ENCODE measurements around the gene APBA2.

APBA2 gene

DNA sequence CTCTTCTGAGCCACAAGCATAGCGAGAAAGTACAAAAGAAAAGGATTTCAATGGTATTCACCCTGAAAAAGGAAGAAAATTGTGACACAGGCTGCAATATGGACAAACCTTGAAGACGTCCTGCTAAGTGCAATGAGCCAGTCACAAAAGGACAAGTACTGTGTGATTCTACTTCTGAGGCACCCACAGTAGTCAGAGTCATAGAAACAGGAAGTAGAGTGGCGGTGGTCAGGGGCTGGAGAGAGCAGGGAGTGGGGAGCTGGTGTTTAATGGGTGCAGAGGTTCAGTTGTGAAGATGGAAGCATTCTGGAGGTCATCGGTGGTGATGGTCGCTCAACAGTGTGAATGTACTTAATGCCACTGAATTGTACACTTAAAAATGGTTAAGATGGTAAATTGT lies 180.5 kb downstream of the APBA2 start:
- no peak for DNase-seq

DNA sequence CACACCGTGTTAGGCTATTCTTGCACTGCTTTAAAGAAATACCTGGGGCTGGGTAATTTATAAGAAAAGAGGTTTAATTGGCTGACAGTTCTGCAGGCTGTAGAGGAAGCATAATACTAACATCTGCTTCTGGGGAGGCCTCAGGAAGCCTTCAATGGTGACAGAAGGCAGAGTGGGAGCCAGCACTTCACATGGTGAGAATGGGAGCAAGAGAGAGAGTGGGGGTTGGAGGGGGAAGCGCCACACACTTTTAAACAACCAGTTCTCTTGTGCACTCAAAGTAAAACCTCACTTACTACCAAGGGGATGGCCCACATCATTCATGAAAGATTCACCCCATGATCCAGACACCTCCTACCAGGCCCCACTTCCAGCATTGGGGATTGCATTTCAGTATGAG lies 181.1 kb downstream of the APBA2 start:
- DNase-seq: no peak

DNA sequence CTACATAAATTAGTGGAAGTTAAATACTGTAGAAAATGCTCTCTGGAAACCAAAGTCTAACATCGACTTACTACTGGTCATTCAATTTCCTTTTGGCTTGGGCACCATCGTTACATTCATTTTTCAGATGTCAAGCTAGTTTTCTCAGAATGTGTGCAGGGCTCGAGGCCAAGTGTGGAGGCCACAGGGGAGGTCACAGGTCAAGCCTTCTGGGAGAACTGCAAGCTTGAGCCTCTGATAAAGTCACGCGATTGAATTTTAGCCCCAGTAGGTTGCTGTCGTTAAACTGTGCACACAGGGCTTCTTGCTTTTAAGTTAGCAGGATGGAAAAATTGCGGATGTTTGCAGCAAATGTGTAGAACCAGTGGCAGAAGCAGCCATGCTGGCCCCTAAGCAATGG lies 182.2 kb downstream of the APBA2 start:
- DNase-seq: no peak

DNA sequence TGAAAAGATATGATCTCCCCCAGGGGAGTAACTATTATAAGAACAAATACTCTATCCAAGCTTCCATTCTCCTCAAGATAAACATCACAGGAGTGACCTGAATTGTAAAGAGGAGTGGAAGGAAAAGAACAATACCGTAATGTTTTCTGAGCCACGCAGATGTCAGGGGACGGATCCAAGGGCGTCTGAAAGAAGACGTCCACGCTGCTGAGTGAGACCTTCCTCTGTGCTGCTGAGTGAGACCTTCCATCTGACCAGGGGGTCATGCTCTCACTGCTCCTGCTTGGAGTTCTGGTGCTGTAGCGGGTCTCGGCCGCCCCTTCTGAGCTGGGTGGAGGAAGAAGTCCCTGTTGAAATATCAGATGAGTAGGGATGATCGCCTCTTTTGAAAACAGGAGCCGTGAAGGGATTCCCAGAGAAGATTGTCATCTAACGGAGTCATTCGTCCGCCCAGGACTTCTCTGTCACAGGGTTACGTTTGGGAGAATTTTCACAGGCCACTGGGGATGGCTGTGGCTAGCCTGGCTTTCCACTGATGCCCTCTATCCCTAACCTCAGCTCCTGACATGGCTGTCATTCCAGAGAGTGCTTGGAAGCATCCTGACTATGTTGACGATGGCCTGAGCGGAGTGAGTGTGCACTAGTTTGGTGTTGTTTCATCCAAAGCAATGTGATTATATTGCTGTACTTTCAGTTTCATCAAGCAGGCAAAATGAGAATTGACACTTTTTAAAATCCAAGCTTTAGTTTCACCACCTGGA lies 184.9 kb downstream of the APBA2 start:
- DNase-seq: no peak

DNA sequence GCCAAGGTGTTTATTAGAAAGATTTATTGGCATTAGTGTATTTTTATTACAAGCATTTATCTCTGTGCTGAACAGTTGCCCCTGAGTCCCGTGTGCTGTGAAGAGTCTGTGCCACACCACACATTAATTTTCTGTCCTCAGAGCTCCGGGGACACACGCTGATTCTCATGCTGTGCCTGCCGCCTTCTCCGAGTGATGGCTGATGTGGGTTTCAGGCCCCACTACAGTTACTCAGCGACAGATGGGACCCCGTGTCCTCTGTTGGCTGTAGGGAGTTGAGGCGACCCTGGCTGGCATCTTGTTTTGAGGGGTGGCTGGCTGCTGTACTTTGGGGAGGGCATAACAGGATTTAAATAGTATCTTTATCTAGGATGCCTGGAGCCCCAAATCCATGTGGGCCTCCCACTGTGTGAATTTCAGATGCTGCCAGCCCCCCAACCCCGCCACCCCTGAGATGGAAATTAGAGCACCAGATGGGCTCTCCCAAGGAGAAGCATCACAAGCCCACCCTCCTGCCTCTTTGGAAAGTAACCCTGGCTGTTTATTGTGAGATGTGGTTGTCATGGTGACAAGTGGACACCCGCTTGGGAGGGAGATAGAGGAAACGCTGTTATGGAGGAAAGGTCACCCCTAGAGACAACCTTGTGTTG lies 185.6 kb downstream of the APBA2 start:
- DNase-seq: no peak

DNA sequence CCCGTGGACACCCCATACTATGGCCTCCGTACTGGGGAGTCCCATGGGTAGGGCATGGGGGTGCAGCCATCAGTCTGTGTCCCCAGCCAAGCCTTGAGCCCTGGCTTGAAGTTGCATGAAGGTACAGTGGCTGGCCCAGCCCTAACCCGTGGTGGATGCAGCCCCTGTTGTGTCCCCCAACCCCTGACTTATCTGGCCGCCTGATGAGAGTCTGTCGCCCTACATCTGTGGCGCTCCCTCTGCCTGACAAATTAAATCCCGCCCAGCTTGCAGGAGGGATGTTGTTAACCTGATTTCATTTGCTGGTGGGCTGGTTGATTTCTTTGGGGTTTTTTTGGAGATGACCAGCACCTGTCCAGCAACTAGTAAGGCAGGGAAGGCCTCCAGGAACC lies 186.1 kb downstream of the APBA2 start:
- no peak for DNase-seq

DNA sequence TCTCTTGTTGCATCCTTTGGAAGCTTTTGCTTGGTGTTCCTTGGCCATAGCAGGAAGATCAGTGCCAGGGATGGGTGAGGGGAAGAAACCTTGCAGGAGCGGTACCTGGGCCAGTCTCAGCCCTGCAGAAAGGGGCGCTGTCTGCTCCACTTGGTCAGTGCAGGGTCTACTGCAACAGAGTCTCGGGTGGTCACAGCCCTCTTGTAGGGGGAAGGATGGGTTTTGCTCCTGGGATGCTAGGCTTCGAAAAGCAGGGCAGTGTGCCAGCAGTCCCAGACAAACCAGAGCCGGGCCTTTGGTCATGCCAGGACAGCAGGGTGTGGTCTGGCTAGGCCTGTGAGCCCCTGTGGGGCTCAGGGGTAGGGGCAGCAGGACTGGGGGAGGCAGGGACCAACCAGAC lies 186.7 kb downstream of the APBA2 start:
- no peak for DNase-seq

DNA sequence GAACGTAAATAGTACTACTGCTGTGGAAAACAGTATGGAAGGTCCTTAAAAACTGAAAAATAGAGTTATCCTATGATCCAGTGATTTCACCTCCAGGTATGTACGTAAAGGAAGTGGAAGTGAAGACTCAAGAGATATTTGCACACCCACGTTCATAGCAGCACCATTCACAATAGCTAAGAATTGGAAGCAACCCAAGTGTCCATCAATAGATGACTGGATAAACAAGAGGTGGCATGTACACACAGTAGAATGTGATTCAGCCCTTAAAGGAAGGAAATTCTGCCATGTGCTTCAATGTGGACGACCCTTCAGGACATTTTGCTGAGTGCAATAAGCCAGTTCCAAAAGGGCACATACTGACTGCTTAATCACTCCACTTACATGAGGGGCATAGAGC lies 188.3 kb downstream of the APBA2 start:
- no peak for DNase-seq

DNA sequence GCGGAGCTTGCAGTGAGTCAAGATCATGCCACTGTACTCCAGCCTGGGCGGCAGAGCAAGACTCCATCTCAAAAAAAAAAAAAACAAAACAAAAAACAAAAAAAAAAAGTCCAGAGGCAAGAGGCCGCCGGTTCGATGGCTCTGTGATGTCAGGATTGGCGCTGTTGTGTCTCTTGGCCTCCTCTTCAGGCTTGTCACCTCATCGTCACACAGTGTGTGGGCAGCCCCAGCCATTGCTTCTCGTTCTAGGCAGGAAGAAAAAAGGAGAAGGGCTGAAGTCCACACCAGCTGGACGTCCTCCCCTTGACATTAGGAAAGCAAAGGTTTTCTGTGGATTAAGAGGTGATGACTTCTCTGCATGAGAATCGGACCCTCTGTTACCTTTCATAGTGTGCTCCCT lies 192.8 kb downstream of the APBA2 start:
- no peak for DNase-seq

DNA sequence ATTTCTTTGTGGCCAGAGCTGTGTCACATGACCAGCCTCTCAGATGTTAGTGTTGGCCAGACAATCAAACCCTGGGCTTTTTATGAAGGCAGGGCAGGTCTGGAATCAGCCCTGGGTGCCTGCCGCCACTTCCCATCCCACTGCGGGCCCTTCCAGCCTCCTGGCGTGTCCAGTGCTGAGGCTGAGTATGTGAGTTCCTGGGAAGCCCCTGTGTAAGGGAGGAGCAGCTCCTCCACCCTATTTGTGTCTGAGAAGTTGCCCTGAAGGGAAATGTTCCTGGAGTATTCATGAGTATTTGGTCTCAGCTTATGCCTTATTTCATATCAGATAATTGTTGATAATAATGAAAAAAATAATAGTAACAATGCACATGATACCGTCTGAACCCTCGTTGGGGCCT lies 193.7 kb downstream of the APBA2 start:
- no peak for DNase-seq

DNA sequence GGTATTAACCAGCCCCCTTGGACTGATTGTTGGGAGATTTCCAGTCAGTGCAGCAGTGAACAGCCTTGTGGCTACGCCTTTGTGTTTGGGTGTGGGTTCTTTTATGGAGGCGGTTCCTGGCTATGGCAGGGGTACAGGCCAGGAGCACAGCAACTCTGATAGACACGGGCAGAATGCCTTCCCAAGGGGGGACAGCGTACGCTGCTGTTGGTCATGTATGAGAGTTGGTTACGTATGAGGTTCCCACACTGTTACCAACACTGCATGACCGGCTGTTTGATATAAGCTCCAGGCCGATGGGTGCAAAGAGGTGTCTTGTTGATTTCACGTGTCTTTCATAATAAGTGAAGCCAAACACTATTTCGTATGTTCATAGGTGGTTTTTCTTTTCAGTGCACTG lies 196.0 kb downstream of the APBA2 start:
- DNase-seq: no peak

DNA sequence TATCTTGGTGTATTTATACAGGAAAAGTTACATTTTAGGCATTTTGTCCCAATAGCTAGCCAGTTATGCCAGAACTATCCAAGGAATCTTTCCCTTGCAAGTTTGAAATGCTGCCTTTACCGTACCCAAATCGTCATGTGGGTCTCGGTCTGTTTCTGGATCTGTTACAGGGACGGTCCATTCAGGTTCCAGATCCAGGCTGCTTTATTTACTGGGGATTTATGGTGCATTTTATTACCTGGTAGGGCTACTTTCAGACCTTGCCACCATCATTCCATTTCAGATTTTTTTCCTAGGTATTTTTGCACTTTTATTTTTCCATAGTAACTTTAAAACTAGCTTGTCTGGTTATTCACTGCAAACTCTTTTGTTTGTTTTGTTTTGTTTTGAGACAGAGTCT lies 197.4 kb downstream of the APBA2 start:
- no peak for DNase-seq

DNA sequence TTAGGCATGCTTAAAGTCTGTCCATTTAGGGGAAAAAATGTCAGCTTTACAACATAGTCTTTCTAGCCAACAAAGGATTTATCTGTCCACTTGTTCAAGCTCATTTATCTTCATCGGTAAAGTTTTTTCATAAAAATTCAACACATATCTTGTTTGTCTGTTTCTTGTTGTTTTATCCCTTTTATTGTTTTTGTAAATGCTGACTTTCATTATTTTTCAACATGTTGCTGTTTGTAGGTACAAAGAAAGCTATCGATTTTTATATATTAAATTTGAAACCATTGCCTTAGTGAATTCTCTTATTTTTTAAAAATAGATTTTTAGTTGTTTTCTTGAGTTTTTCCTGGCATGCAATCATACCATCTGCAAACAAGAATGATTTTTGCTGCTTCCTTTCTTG lies 198.1 kb downstream of the APBA2 start:
- DNase-seq: no peak

DNA sequence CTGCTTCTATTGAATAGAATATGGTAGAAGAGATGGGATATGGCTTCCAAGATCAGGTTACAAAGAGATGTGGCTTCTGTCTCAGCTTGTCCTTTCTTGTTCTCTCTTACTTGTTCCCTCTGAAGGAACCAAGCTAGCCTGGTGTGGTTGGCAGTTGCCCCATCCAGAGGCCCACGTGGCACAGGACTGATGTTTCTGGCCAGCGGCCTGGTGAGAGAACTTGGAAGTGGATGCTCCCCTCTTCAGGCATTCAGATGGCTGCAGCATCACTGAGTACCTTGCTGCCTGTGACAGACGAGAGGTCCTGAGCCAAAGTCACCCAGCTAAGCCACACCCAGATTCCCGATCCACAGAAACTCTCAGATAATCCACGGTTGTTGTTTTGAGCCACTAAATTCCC lies 200.2 kb downstream of the APBA2 start:
- no peak for DNase-seq

DNA sequence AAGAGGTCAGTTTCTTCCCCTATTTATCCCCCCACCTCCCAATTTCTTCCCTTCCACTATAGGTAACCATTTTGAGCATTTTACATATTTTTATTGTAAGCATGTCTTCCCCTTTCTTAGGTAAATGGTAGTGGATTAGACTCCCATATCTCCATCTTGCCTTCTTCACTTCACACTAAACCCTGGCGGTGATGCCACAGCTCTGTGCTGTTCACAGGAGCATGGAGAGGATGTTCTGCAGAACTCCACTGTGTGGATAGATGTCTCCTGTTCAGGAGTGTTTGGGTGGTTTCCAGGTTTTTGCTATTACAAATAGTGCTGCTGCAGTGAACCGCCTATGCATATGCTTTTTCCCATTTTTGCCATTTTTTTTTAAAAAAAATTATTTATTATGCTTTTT lies 201.1 kb downstream of the APBA2 start:
- no peak for DNase-seq

DNA sequence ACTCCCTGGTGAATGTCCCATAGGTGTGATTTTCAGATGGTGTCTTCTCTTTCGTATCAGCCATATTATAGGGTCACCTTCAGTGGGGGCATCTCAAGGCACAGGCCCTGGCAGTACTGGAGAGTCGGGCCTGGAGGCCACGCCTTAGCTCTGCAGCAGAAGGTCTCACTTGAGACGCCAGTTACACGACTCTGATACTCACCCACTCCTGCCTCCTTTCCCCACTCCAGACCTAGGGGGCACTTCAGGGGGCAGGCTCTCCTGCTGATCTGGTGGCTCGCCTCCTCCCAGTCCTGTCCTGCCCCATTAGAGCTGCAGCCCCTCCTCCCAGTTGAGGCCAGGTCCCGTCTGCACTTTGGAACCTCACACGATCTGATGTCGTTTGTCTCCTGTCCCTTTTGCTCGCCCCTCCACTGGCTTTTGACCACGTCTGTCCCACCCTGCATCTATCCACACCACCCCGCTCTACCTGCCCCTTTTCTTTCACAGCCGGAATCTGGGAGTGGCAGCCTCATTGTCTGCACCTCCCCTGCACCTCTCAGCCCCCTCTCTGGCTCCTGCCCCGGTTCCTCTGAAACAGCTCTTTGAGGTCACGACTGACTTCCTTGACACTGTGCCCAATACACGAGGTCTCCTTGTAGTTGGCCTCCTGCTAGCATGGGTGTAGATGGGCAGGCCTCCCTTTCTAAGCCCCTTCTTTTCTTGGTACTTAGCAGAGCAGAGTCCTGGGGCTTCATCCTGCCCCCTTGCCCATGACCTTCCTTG lies 201.9 kb downstream of the APBA2 start:
- DNase-seq: no peak

DNA sequence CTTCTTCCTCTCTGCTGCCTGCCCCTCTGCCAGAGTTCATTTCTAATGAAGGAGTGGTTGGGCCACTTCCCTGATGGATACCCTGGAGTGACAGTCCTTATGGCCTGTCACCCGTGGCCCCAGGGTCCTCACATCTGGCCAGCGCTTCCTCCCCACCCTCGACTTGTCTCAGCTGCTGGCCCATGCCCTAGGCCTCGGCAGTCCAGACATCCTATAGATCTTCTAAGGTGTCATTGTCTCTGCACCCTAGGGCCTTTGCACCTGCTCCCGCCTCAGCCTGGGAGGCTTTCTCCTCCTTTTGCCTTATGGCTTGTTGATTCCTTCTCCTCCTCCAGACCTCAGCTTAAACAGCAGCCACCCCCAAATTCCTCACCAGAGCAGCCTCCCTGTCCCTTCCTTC lies 202.9 kb downstream of the APBA2 start:
- no peak for DNase-seq

DNA sequence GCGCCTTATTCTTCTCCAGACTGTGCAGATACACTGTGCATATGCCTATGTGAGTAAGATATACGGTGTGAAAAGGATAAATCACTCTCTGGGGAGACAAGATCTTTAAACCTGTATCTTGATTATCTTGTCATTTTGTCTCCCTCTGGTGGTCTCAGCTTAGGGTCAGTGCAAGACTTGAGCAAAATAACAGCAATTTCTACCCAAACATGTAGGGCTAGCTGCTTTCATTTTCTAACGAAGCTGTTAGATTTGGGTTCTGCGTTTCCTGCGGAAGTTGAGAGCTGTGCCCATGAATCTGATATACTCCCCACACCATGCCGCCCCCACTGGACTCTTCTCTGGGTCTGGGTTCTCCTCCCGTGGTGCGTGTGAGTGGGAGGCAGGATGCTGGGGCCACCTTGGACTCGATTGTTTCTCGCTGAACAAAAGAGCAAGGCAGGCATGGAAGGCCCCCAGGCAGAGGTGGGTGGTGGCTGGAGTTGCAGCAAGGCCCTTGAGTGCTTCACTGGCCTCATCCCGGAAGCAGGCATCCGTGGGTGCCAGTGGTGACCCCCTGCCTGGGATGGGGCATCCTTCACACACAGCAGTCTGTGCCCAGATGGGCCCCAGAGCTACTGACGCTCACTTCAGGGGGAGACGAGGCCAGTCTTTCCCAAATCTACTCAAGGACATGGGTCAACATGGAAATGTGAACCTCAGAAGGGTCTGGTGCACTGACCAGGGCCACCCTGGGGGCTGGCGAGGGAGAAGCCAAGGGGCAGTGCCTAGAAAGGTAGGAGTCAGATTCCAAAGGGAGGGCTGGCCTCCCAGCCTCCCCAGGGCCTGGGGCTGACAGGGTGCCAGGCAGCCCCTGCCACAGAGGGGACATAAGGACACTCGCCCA lies 204.2 kb downstream of the APBA2 start:
- DNase-seq: no peak

DNA sequence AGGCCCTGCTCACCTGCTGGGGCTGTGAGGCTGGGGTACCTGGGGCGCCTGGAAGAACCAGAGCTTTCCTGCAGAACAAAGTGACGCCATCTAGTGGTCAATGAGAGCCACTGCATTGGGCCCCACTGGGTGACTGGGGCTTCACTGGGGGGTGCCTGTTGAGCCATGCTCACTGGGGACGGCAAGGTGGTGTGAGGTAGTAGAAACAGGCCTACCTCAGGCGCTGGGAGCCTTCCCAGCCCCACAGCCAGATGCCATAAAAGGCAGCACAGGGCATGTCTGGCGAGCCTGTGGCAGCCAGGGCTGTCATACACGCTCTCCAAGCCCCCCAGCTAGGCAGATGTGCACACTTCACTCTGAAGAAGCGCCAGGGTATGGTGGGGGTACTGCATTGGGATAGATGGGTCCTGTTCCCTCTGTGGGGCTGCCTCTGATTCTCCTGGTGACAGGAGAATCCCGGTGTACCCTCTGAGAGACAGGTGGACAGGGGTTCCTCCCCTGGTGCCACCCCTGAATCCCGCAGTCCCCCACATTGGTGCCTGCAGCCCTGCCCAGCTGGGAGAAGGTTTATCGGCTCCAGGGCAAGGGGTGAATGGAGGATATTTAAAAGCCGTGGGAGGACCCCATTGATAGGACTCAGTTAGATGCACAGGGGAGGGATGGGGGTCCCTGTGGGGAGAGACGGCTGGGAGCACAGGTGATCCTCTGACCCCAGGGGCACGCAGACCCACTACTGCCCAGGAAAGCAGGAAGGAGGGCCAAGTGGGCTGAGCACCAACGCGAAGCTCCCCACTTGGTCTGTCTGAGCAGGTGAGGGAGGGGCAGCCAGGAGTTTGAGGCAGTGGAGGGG lies 205.1 kb downstream of the APBA2 start:
- DNase-seq: peak; percentile 39

DNA sequence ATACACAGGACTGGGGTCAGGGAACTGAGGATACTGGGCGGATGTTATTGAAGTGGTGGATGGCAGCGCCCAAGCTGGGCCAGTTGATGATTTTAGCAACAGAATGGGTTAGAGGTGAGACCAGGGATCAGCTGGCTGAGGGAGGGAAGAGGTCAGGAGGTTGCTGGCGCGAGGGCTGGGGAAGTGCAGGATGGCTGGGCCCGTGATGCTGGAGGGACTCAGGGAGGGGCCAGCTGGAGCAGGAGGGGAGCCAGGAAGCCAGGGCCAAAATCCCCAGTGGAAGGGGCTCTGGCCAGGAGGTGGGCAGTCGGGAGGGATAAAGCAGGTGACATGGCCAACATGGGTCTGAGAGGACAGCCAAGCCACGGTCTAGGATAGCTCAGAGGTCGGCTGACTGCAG lies 205.9 kb downstream of the APBA2 start:
- no peak for DNase-seq

DNA sequence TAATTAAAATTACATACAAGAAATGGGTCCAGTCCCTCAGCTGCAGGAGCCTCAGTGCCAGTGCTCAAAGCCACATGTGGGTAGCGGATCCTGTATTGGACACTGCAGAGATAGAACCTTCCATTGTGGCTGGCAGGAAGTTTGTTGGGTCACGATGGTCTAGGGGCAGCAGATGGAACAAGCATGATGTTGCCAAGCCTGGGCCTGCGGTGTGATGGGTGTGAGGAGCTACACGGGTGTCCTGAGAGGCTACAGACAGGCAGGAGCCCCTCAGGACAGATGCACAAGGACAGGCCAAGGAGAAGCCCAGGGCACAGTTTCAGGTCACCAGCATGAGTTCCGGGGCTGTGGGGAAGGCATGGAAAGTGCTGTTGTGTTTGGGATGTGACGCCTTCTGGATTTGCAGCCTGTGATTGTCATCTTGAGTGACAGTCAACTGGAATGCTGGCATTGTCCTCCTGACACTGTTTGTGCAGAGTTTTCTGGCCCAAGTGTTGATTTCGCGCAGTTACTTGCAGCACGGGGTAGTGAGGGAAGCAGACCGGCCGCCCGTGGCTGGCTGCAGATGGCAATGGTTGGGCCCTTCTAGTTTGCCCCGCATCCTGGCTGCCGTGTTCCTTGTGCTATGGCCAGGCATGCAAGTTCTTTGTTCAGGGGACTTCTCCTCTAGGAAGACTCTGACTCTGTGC lies 206.7 kb downstream of the APBA2 start:
- DNase-seq: no peak

DNA sequence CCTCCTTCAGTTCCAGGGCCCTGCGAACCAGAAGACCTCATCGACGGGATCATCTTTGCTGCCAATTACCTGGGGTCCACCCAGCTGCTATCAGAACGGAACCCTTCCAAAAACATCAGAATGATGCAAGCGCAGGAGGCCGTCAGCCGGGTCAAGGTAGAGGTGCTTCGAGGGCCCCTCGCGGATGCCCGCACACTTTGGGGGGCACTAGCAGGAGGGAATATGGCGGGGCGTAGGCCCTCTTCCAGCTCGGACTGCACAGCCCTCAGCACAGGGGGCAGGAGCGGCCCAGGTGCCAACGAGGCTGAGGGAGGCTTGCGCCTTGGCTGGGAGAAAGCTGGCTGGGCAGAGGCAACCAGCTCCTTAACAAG lies 207.3 kb downstream of the APBA2 start:
- no peak for DNase-seq

Measured in effector CD8-positive, alpha-beta T cell (primary cell).